ENCODE data around the gene NUAK2. TPM values are rescaled to one million over a fixed set of nuclear protein-coding genes. Genes with fewer than 3 reads are reported as not detected.

The NUAK2 gene
- total RNA-seq, 1 experiment from 2014 or later = 25.7 TPM

- Histone ChIP-seq H3K4me1 (peaks cover 4% of the 10 kb centered on the region; the same call in 1 of the 2 replicates), H3K9me3 (no peaks in the 10 kb centered on the region), H3K4me3 (ENCODE audit: low read depth, low read length) (no peak overlapping the region), H3K36me3 (ENCODE audit: control insufficient read depth, insufficient read depth, low read length) (no peaks in the 10 kb centered on the region), H3K27me3 (replicated peaks; ENCODE audit: control insufficient read depth, insufficient read depth, low read length) (no peaks in the 10 kb centered on the region)
- ChIA-PET POLR2A (no interaction called here), CTCF (interaction anchor here (0.6 to 2.8 kb wide), 35 partner anchors 9 to 1023 kb away, joined by 3 to 90 read pairs (median 4); partner anchors contain the start of gene CDK18)
- H3K27me3 Mint-ChIP-seq (ENCODE audit: insufficient read depth, unreplicated experiment) = peaks cover 8% of the 10 kb centered on the region
- no peak for TF ChIP-seq CTCF (IDR thresholded peaks at IDR 0.05; ENCODE audit: insufficient read depth in 1 of 2, low read depth in 1 of 2, low read length in 1 of 2, severe bottlenecking in 1 of 2, unreplicated experiment in 1 of 2)
- no TSS peak for BruUV-seq (replicated peaks)
- DNase-seq = no peak
- no peaks in the 10 kb centered on the region for H3K9me3 Mint-ChIP-seq (ENCODE audit: unreplicated experiment)
- H3K4me1 Mint-ChIP-seq (ENCODE audit: low read depth, unreplicated experiment) = peaks cover 6% of the 10 kb centered on the region
- no peaks in the 10 kb centered on the region for H3K36me3 Mint-ChIP-seq (ENCODE audit: insufficient read depth, unreplicated experiment)
- H3K27ac Mint-ChIP-seq (ENCODE audit: unreplicated experiment) = no peak overlapping the region
- intact Hi-C loops (cut with micrococcal nuclease; ENCODE audit: unreplicated experiment) = loop anchor here (1.0 kb wide), 1 partner anchor 132 kb away; no protein-coding TSS in a partner anchor
- H3K4me3 Mint-ChIP-seq (ENCODE audit: unreplicated experiment) = no peak overlapping the region
Observed at GRCh38 chr1:205353612-205354011, 32.1 kb upstream of the NUAK2 start.

GRCh38 chr1:205353191-205353590, 31.6 kb upstream of the NUAK2 start:
- DNase-seq = no peak
- POLR2A ChIA-PET = no interaction called here
- Histone ChIP-seq H3K9me3 (no peaks in the 10 kb centered on the region), H3K4me3 (ENCODE audit: low read depth, low read length) (no peak overlapping the region), H3K4me1 (peaks cover 4% of the 10 kb centered on the region; the same call in 1 of the 2 replicates), H3K36me3 (ENCODE audit: control insufficient read depth, insufficient read depth, low read length) (no peaks in the 10 kb centered on the region), H3K27me3 (replicated peaks; ENCODE audit: control insufficient read depth, insufficient read depth, low read length) (no peaks in the 10 kb centered on the region)
- H3K27me3 Mint-ChIP-seq (ENCODE audit: insufficient read depth, unreplicated experiment) = peaks cover 7% of the 10 kb centered on the region
- H3K4me1 Mint-ChIP-seq (ENCODE audit: low read depth, unreplicated experiment) = peaks cover 6% of the 10 kb centered on the region
- H3K27ac Mint-ChIP-seq (ENCODE audit: unreplicated experiment) = no peak overlapping the region
- CTCF ChIA-PET = interaction anchor here (1.0 to 2.8 kb wide), 12 partner anchors 13 to 373 kb away, joined by 3 to 90 read pairs (median 4); no protein-coding TSS in a partner anchor
- H3K9me3 Mint-ChIP-seq (ENCODE audit: unreplicated experiment) = no peaks in the 10 kb centered on the region
- no peak for TF ChIP-seq CTCF (IDR thresholded peaks at IDR 0.05; ENCODE audit: insufficient read depth in 1 of 2, low read depth in 1 of 2, low read length in 1 of 2, severe bottlenecking in 1 of 2, unreplicated experiment in 1 of 2)
- H3K36me3 Mint-ChIP-seq (ENCODE audit: insufficient read depth, unreplicated experiment) = no peaks in the 10 kb centered on the region
- intact Hi-C loops (cut with micrococcal nuclease; ENCODE audit: unreplicated experiment) = no loop called here
- BruUV-seq (replicated peaks) = no TSS peak
- no peak overlapping the region for H3K4me3 Mint-ChIP-seq (ENCODE audit: unreplicated experiment)

- H3K27me3 Mint-ChIP-seq (ENCODE audit: insufficient read depth, unreplicated experiment) = no peaks in the 10 kb centered on the region
- no peaks in the 10 kb centered on the region for H3K27me3 ChIP-seq (replicated peaks; ENCODE audit: control insufficient read depth, insufficient read depth, low read length)
Observed at GRCh38 chr1:205351984-205352713, 30.6 kb upstream of the NUAK2 start.

More at GRCh38 chr1:205351984-205352713, 30.6 kb upstream of the NUAK2 start:
- Histone ChIP-seq H3K4me3 (ENCODE audit: low read depth, low read length) (no peak overlapping the region), H3K4me1 (peaks cover 4% of the 10 kb centered on the region; the same call in 1 of the 2 replicates), H3K36me3 (ENCODE audit: control insufficient read depth, insufficient read depth, low read length) (no peaks in the 10 kb centered on the region), H3K9me3 (no peaks in the 10 kb centered on the region)
- no peak for TF ChIP-seq CTCF (IDR thresholded peaks at IDR 0.05; ENCODE audit: insufficient read depth in 1 of 2, low read depth in 1 of 2, low read length in 1 of 2, severe bottlenecking in 1 of 2, unreplicated experiment in 1 of 2)
- ChIA-PET CTCF (interaction anchor here (2.8 kb wide), 1 partner anchor 134 kb away, joined by 90 read pairs; no protein-coding TSS in a partner anchor), POLR2A (no interaction called here)
- Mint-ChIP-seq H3K9me3 (ENCODE audit: unreplicated experiment) (no peaks in the 10 kb centered on the region), H3K4me3 (ENCODE audit: unreplicated experiment) (no peak overlapping the region), H3K27ac (ENCODE audit: unreplicated experiment) (no peak overlapping the region), H3K4me1 (ENCODE audit: low read depth, unreplicated experiment) (peaks cover 6% of the 10 kb centered on the region), H3K36me3 (ENCODE audit: insufficient read depth, unreplicated experiment) (no peaks in the 10 kb centered on the region)
- BruUV-seq (replicated peaks) = no TSS peak
- no peak for DNase-seq
- intact Hi-C loops (cut with micrococcal nuclease; ENCODE audit: unreplicated experiment) = no loop called here
